A673 (cell line): Measurements from ENCODE around the gene ZBTB34. TPM values are rescaled to one million over a fixed set of nuclear protein-coding genes. Genes with fewer than 3 reads are reported as not detected.

Experiments
- BruUV-seq: library from RNA; stranded (reverse); fragments of 400-500 nt; replicated peaks from 2 replicates; lab custom pipeline; 2021; lab: Mats Ljungman, UMichigan
- CTCF ChIA-PET: fragments of 300-600 bp; sonication (Branson Sonifier 250); formaldehyde crosslinking; loops from one replicate; lab custom pipeline; 2022; ENCODE audit warnings: antibody characterized with exemption; lab: Charles Lee
- POLR2A ChIA-PET: fragments of 300-600 bp; sonication (Branson Sonifier 250); formaldehyde crosslinking; loops from one replicate; lab custom pipeline; 2022; ENCODE audit warnings: antibody characterized with exemption; ENCODE audit not compliant: low non-redundant PET; lab: Charles Lee
- DNase-seq: peaks from one replicate; pipeline ENCODE4 v3.0.0-alpha.2; 2015; ENCODE audit warnings: low spot score
- H3K27ac ChIP-seq: fragments of 200-600 bp; sonication (generic); 2 replicates; pipeline ENCODE4 v1.5.1; 2016; ENCODE audit warnings: mixed run types, low read depth, mild to moderate bottlenecking, mixed read lengths, antibody characterized with exemption, low read length; ENCODE audit not compliant: poor library complexity, severe bottlenecking
- H3K27me3 ChIP-seq: fragments of 200-600 bp; sonication (generic); replicated peaks from 2 replicates; pipeline ENCODE4 v1.6.1; 2017; ENCODE audit warnings: mixed run types, low read depth, mild to moderate bottlenecking, mixed read lengths, antibody characterized with exemption, low read length; ENCODE audit not compliant: insufficient read depth, poor library complexity
- H3K36me3 ChIP-seq: fragments of 200-600 bp; sonication (generic); 2 replicates; pipeline ENCODE4 v1.6.1; 2016; ENCODE audit warnings: mixed run types, mild to moderate bottlenecking, mixed read lengths, antibody characterized with exemption, low read length; ENCODE audit not compliant: insufficient read depth, poor library complexity, severe bottlenecking
- H3K4me1 ChIP-seq: fragments of 200-600 bp; sonication (generic); 2 replicates; pipeline ENCODE4 v1.6.1; 2017; ENCODE audit warnings: mixed run types, mild to moderate bottlenecking, mixed read lengths, antibody characterized with exemption, low read length; ENCODE audit not compliant: insufficient read depth, poor library complexity, severe bottlenecking
- H3K4me3 ChIP-seq: fragments of 200-600 bp; sonication (generic); 2 replicates; pipeline ENCODE4 v1.5.1; 2016; ENCODE audit warnings: low read depth, mixed run types, mild to moderate bottlenecking, mixed read lengths, low read length; ENCODE audit not compliant: poor library complexity, severe bottlenecking
- H3K9me3 ChIP-seq: fragments of 200-600 bp; sonication (generic); 2 replicates; pipeline ENCODE4 v1.6.1; 2016; ENCODE audit warnings: mixed run types, low read depth, mild to moderate bottlenecking, mixed read lengths, antibody characterized with exemption, low read length; ENCODE audit not compliant: poor library complexity, severe bottlenecking
- EZH2 ChIP-seq: fragments of 200-600 bp; sonication (generic); IDR thresholded peaks from 2 replicates; pipeline ENCODE4 v1.6.1; 2017; ENCODE audit warnings: borderline replicate concordance, low read depth, mild to moderate bottlenecking, mixed read lengths, antibody characterized with exemption, low read length; ENCODE audit not compliant: poor library complexity, severe bottlenecking
- intact Hi-C: fragments of 100-400 bp; cut with micrococcal nuclease; formaldehyde crosslinking; loops from one replicate; pipeline ENCODE4 v1.10.0; 2022; ENCODE audit not compliant: unreplicated experiment
- total RNA-seq: library from RNA; stranded (reverse); gene quantifications from 2 replicates; pipeline ENCODE4 v1.2.3, GENCODE V29; 2021
- TF ChIP-seq, protein P1 (sequence below): fragments of 300-800, 200-600 bp; sonication (generic); conservative IDR thresholded peaks from 2 replicates; pipeline ENCODE4 v1.5.1; 2017; ENCODE audit warnings: low read depth, mild to moderate bottlenecking, antibody characterized with exemption, low read length, moderate library complexity, mixed read lengths

The ZBTB34 gene
- total RNA-seq, 1 experiment from 2014 or later: 10.1 TPM

DNA sequence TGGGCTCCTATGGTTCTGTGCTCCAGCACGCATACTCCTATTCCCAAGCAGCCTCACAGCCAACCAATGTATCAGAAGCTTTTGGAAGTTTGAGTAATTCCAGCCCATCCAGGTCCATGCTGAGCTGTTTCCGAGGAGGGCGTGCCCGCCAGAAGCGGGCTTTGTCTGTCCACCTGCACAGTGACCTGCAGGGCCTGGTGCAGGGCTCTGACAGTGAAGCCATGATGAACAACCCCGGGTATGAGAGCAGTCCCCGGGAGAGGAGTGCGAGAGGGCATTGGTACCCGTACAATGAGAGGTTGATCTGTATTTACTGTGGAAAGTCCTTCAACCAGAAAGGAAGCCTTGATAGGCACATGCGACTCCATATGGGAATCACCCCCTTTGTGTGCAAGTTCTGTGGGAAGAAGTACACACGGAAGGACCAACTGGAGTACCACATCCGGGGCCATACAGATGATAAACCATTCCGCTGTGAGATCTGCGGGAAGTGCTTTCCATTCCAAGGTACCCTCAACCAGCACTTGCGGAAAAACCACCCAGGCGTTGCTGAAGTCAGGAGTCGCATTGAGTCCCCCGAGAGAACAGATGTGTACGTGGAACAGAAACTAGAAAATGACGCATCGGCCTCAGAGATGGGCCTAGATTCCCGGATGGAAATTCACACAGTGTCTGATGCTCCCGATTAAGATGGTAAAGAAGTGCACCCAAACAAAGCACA is 19.9 kb downstream of the ZBTB34 start:
- Histone ChIP-seq H3K27me3 (no peaks in the 10 kb centered on the region), H3K27ac (no peak overlapping the region), H3K9me3 (no peaks in the 10 kb centered on the region), H3K4me3 (no peak overlapping the region), H3K4me1 (peaks cover 13% of the 10 kb centered on the region), H3K36me3 (peaks cover 15% of the 10 kb centered on the region)
- TF ChIP-seq EZH2: no peak
- TF ChIP-seq, protein P1, sequence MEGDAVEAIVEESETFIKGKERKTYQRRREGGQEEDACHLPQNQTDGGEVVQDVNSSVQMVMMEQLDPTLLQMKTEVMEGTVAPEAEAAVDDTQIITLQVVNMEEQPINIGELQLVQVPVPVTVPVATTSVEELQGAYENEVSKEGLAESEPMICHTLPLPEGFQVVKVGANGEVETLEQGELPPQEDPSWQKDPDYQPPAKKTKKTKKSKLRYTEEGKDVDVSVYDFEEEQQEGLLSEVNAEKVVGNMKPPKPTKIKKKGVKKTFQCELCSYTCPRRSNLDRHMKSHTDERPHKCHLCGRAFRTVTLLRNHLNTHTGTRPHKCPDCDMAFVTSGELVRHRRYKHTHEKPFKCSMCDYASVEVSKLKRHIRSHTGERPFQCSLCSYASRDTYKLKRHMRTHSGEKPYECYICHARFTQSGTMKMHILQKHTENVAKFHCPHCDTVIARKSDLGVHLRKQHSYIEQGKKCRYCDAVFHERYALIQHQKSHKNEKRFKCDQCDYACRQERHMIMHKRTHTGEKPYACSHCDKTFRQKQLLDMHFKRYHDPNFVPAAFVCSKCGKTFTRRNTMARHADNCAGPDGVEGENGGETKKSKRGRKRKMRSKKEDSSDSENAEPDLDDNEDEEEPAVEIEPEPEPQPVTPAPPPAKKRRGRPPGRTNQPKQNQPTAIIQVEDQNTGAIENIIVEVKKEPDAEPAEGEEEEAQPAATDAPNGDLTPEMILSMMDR: no peak
- intact Hi-C loops: no loop called here
- DNase-seq: no peak
- ChIA-PET POLR2A (no interaction called here), CTCF (no interaction called here)
- no TSS peak for BruUV-seq

DNA sequence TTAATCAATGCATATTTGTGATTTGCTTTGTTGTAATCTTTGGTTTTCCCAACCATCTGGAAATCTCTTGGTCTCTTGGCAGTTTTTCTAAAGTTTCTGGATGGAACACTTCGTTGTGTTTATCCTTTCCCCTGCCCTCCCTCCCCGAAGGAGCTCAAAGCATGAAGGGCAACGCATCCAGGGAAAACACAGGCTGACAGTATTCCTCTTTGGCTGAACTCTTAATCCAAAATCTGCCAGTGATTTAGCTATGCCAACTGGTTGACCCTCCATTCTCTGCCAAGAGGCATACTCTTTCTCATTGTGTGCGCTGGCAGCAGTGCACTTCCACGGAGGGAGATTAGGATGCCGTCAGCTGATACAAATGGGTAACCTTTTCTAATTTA is 20.5 kb downstream of the ZBTB34 start:
- Histone ChIP-seq H3K4me3 (no peak overlapping the region), H3K9me3 (no peaks in the 10 kb centered on the region), H3K4me1 (peaks cover 8% of the 10 kb centered on the region), H3K27ac (no peak overlapping the region), H3K27me3 (no peaks in the 10 kb centered on the region), H3K36me3 (peaks cover 15% of the 10 kb centered on the region)
- no peak for DNase-seq
- intact Hi-C loops: no loop called here
- ChIA-PET POLR2A (interaction anchor here (0.6 kb wide), 1 partner anchor 225 kb away, joined by 3 read pairs; no protein-coding TSS in a partner anchor), CTCF (no interaction called here)
- TF ChIP-seq, protein P1: no peak
- TF ChIP-seq EZH2: no peak
- no TSS peak for BruUV-seq

DNA sequence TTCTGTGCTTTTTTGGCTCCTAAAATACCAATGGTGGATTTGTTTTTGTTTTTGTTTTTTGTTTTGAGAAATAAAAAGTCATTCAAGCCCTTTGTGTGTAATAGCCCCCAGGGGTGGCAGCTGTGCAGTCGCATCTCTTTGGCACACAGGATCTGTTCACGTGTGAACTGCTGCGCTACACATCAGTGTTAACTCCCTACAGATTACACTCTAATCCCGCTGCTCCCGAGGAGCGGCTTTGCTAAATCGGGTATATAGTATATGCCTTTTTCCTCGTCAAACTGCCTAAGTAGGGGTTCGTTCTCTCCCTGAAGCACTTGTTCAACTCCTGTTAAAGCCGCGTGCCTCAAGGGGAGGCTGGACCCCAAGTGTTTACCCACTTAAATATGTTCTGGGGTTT is 22.3 kb downstream of the ZBTB34 start:
- TF ChIP-seq, protein P1: no peak
- TF ChIP-seq EZH2: no peak
- Histone ChIP-seq H3K9me3 (no peaks in the 10 kb centered on the region), H3K4me1 (peaks cover 8% of the 10 kb centered on the region), H3K27me3 (no peaks in the 10 kb centered on the region), H3K27ac (peak overlapping the region; percentile 4), H3K4me3 (no peak overlapping the region), H3K36me3 (peaks cover 15% of the 10 kb centered on the region)
- intact Hi-C loops: no loop called here
- no peak for DNase-seq
- POLR2A ChIA-PET: no interaction called here
- no TSS peak for BruUV-seq
- CTCF ChIA-PET: no interaction called here
